ENCODE measurements around the gene THSD7B.

Gene THSD7B

GRCh38 chr2:137123226-137123625 is 357.9 kb downstream of the THSD7B start:
- no peak overlapping the region for H2AFZ ChIP-seq (ENCODE audit: low read length)
- TF ChIP-seq EZH2 (IDR thresholded peaks at IDR 0.05; ENCODE audit: borderline replicate concordance, low read length): no peak
- TF ChIP-seq, protein P1, sequence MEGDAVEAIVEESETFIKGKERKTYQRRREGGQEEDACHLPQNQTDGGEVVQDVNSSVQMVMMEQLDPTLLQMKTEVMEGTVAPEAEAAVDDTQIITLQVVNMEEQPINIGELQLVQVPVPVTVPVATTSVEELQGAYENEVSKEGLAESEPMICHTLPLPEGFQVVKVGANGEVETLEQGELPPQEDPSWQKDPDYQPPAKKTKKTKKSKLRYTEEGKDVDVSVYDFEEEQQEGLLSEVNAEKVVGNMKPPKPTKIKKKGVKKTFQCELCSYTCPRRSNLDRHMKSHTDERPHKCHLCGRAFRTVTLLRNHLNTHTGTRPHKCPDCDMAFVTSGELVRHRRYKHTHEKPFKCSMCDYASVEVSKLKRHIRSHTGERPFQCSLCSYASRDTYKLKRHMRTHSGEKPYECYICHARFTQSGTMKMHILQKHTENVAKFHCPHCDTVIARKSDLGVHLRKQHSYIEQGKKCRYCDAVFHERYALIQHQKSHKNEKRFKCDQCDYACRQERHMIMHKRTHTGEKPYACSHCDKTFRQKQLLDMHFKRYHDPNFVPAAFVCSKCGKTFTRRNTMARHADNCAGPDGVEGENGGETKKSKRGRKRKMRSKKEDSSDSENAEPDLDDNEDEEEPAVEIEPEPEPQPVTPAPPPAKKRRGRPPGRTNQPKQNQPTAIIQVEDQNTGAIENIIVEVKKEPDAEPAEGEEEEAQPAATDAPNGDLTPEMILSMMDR (IDR thresholded peaks at IDR 0.05; ENCODE audit: low read length): no peak
- H3K4me1 ChIP-seq (ENCODE audit: insufficient read depth, low read length, severe bottlenecking): no peaks in the 10 kb centered on the region
- no peaks in the 10 kb centered on the region for H3K9me2 ChIP-seq (ENCODE audit: low read depth, low read length)
- no peaks in the 10 kb centered on the region for H3K9me3 ChIP-seq (ENCODE audit: low read length)
- H3K9ac ChIP-seq (ENCODE audit: low read length): no peak overlapping the region
- H4K20me1 ChIP-seq (ENCODE audit: insufficient read depth, low read length): no peaks in the 10 kb centered on the region
- no peaks in the 10 kb centered on the region for H3F3A ChIP-seq (ENCODE audit: insufficient read depth, low read length)
- no peak overlapping the region for H3K4me3 ChIP-seq (ENCODE audit: low read depth, low read length, poor library complexity, severe bottlenecking)
- no peaks in the 10 kb centered on the region for H3K27me3 ChIP-seq (ENCODE audit: insufficient read depth, low read length)
- H3K4me2 ChIP-seq (ENCODE audit: low read length): no peak overlapping the region
- H3K27ac ChIP-seq (ENCODE audit: low read depth, low read length, poor library complexity, severe bottlenecking): no peak overlapping the region
- H3K79me2 ChIP-seq (ENCODE audit: insufficient read depth, low read length): no peaks in the 10 kb centered on the region
- H3K36me3 ChIP-seq (ENCODE audit: insufficient read depth, low read length): no peaks in the 10 kb centered on the region

DNA sequence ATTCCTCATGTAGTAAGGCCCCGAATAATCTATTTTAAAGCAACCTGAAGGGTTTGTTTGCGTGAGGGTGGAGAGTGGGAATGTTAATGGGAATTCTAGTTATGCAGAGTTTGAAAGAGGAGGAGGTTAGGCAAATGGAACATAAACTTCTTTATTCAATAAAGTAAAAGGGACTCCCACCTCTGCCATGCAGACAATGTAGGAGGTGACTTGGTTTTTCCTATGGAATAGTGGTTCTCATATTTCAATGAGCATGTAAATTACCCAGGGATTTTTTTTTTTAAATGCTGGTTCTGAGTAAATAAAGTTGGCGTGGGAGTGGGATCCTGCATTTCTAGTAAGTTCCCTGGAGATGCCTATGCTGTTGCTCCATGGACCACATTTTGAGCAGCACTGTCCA is 367.9 kb downstream of the THSD7B start:
- no peaks in the 10 kb centered on the region for H3K9me3 ChIP-seq (ENCODE audit: low read length)
- H2AFZ ChIP-seq (ENCODE audit: low read length): no peak overlapping the region
- H3K9me2 ChIP-seq (ENCODE audit: low read depth, low read length): no peaks in the 10 kb centered on the region
- H3K9ac ChIP-seq (ENCODE audit: low read length): no peak overlapping the region
- TF ChIP-seq, protein P1 (IDR thresholded peaks at IDR 0.05; ENCODE audit: low read length): no peak
- no peak for TF ChIP-seq EZH2 (IDR thresholded peaks at IDR 0.05; ENCODE audit: borderline replicate concordance, low read length)
- no peaks in the 10 kb centered on the region for H3F3A ChIP-seq (ENCODE audit: insufficient read depth, low read length)
- no peaks in the 10 kb centered on the region for H3K4me1 ChIP-seq (ENCODE audit: insufficient read depth, low read length, severe bottlenecking)
- H3K4me2 ChIP-seq (ENCODE audit: low read length): no peak overlapping the region
- H3K4me3 ChIP-seq (ENCODE audit: low read depth, low read length, poor library complexity, severe bottlenecking): no peak overlapping the region
- no peaks in the 10 kb centered on the region for H3K79me2 ChIP-seq (ENCODE audit: insufficient read depth, low read length)
- no peaks in the 10 kb centered on the region for H4K20me1 ChIP-seq (ENCODE audit: insufficient read depth, low read length)
- H3K27me3 ChIP-seq (ENCODE audit: insufficient read depth, low read length): no peaks in the 10 kb centered on the region
- no peaks in the 10 kb centered on the region for H3K36me3 ChIP-seq (ENCODE audit: insufficient read depth, low read length)
- no peak overlapping the region for H3K27ac ChIP-seq (ENCODE audit: low read depth, low read length, poor library complexity, severe bottlenecking)

DNA sequence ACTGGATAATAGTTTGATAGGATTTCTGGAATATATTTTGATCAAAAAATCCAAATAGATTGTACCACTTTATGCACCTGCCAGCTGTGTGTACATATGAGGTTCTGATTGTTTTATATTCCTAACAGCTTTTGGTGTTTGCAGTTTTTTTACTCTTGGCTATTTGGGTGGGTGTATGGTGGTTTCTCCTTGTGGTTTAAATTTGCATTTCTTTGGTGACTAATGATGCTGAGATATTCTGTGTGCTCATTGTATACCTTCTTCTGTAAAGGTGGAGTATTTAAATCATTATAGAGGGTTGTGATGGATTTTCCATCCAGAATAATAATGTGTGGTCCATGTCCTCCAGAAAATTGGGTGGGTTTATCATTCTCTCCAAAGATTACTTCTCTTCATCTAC is 372.9 kb downstream of the THSD7B start:
- no peak for TF ChIP-seq EZH2 (IDR thresholded peaks at IDR 0.05; ENCODE audit: borderline replicate concordance, low read length)
- TF ChIP-seq, protein P1 (IDR thresholded peaks at IDR 0.05; ENCODE audit: low read length): no peak
- Histone ChIP-seq H3K4me1 (ENCODE audit: insufficient read depth, low read length, severe bottlenecking) (no peaks in the 10 kb centered on the region), H3K4me2 (ENCODE audit: low read length) (no peak overlapping the region), H3K27me3 (ENCODE audit: insufficient read depth, low read length) (no peaks in the 10 kb centered on the region), H3K36me3 (ENCODE audit: insufficient read depth, low read length) (no peaks in the 10 kb centered on the region), H3K27ac (ENCODE audit: low read depth, low read length, poor library complexity, severe bottlenecking) (no peak overlapping the region), H3F3A (ENCODE audit: insufficient read depth, low read length) (no peaks in the 10 kb centered on the region), H3K79me2 (ENCODE audit: insufficient read depth, low read length) (no peaks in the 10 kb centered on the region), H4K20me1 (ENCODE audit: insufficient read depth, low read length) (no peaks in the 10 kb centered on the region), H3K9me2 (ENCODE audit: low read depth, low read length) (no peaks in the 10 kb centered on the region), H3K4me3 (ENCODE audit: low read depth, low read length, poor library complexity, severe bottlenecking) (no peak overlapping the region), H2AFZ (ENCODE audit: low read length) (no peak overlapping the region), H3K9me3 (ENCODE audit: low read length) (no peaks in the 10 kb centered on the region), H3K9ac (ENCODE audit: low read length) (no peak overlapping the region)
